Heart right ventricle (tissue), 16 donors: ENCODE measurements around the gene GSTM2. TPM values are rescaled to one million over a fixed set of nuclear protein-coding genes. Genes with fewer than 3 reads are reported as not detected.
"Not testable (repeated sequence)": the region's sequence is repeated elsewhere in the genome, so short reads cannot be mapped to it uniquely, and the experiment has no call there.

Source experiments
- ATAC-seq, 8 donors: fragments of 200-7000 bp; cut with Tn5 transposase; one replicate each; pipeline ENCODE4 v1.9.1; 2020; ENCODE audit warnings: mild to moderate bottlenecking in 8 of 8, moderate library complexity in 8 of 8, moderate number of reproducible peaks in 1 of 8
- DNase-seq, 2 donors: peaks; one replicate each; pipeline ENCODE4 v3.0.0-alpha.2; 2020
- H3K27ac ChIP-seq, 10 donors: fragments of 200-600 bp; sonication (generic) in 2 of 10; one replicate each; pipeline versions ENCODE4 v1.5.0 to v1.8.0; 2020 to 2022; ENCODE audit warnings: mild to moderate bottlenecking in 3 of 10
- H3K27me3 ChIP-seq, 7 donors: fragments of 200-600 bp; one replicate each; pipeline ENCODE4 v1.8.0; 2021 to 2022; ENCODE audit warnings: mild to moderate bottlenecking in 2 of 7
- H3K36me3 ChIP-seq, 9 donors: fragments of 200-600 bp; sonication (generic) in 1 of 9; one replicate each; pipeline versions ENCODE4 v1.5.0 to v1.8.0; 2020 to 2022; ENCODE audit warnings: mild to moderate bottlenecking in 2 of 9
- H3K4me1 ChIP-seq, 9 donors: fragments of 200-600 bp; sonication (generic) in 1 of 9; one replicate each; pipeline versions ENCODE4 v1.5.0 to v1.8.0; 2020 to 2022; ENCODE audit warnings: mild to moderate bottlenecking in 4 of 9
- H3K4me3 ChIP-seq, 10 donors: fragments of 200-600 bp; sonication (generic) in 2 of 10; one replicate each; pipeline versions ENCODE4 v1.5.0 to v1.8.0; 2020 to 2022; ENCODE audit warnings: mild to moderate bottlenecking in 7 of 10, moderate library complexity in 2 of 10
- H3K9me3 ChIP-seq, 11 donors: fragments of 200-600 bp in 10 of 11; sonication (generic) in 2 of 11; one replicate each; pipeline versions ENCODE4 v1.5.0 to v1.8.0; 2013 to 2022; ENCODE audit warnings: mild to moderate bottlenecking in 2 of 11, control low read depth in 1 of 11, moderate library complexity in 1 of 11
- WGBS, 2 donors: extraction: QIAGEN DNeasy Blood & Tissue Kit; methylation state at CpG; one replicate each; pipeline ENCODE4 v1.1.7; 2013; ENCODE audit warnings: inconsistent platforms in 1 of 2; 5-methylcytosine and 5-hydroxymethylcytosine counted together
- intact Hi-C, 10 donors: fragments of 100-400 bp; cut with DNase I; formaldehyde crosslinking; loops; one replicate each; pipeline versions ENCODE4 v1.11.1 to v1.14.2; 2022
- polyA plus RNA-seq, 2 donors: library from polyadenylated mRNA; stranded (reverse); fragments of 200-250 nt; gene quantifications; one replicate each; pipeline ENCODE4 v1.2.3, GENCODE V29; 2013
- total RNA-seq, 10 donors: library from RNA; stranded (reverse); fragmentation: NEBNext Ultra II Directional in 3 of 10; extraction: Animal tissue kit (Norgen Biotek cat#: 25700) in 3 of 10; gene quantifications; one replicate each; pipeline versions ENCODE4 v1.2.1 to v1.2.4, GENCODE V29; 2021 to 2023
- TF ChIP-seq, protein P1 (sequence below), 9 donors: fragments of 200-600 bp; sonication (generic) in 2 of 9; IDR thresholded peaks; one replicate each; pipeline versions ENCODE4 v1.5.0 to v1.8.0; 2021 to 2022; ENCODE audit warnings: antibody characterized with exemption in 9 of 9, mild to moderate bottlenecking in 5 of 9, moderate library complexity in 1 of 9
- donor health status: Arrhythmogenic right ventricular cardiomyopathy.
- donor health status: ischemic (EF 13 %, LVEDD 7.1; RV severe dilation, severe dysfunction).
- donor health status: healthy with polysubstance abuse.
- donor health status: DM: no; HTN: yes; CAD: no.
- donor health status: DM: no; HTN: no; CAD: no.
- donor health status: ischemic (EF 25% LVEDD 6.9; RV normal size, moderate dysfunction).
- donor health status: ischemic (EF 25% LVEDD 5.7; RV mildly dilated, moderate dysfunction).
- donor health status: healthy.
- donor health status: DM: yes; HTN: yes; CAD: no.
- donor health status: Ischemic cardiomyopathy.
- donor health status: ischemic (EF 35%, LVEDD 5.7; RV mildly dilated, moderate dysfunction).
- donor health status: nonischemic (EF 11% LVEDD 7.7; RV severe dilation, severe dysfunction).
- donor health status: DM: yes; HTN: yes; CAD: no.
- donor health status: PGD.
- donor health status: ischemic (EF 29% LVEDD 5.4; RV normal size, mild dysfunction).
- donor health status: nonischemic (EF 23%, LVEDD 6.1; RV moderate dilation, normal function).

GSTM2 gene
- total and polyA plus RNA-seq, 12 donors, result 23.1 to 113 (median 68.1) TPM

DNA sequence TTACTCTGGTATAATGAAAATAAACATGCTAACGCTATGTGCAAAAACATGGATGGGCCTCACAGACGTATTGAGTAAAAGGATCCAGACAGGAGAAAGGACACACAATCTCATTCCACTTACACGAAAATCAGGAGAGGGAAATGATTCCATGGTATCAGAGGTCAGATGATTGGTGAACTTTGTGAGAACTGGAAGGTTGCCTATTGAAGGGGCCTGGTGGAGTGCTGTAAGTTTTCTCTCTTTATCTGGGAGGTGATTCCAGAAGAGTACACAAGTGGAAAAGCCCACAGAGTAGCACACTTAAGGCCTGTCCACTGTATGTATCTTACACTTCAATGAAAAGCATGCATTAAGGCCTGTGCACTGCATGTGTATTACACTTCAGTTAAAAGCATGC, 9.6 kb downstream of the GSTM2 start:
- Histone ChIP-seq H3K4me3 (no peak overlapping the region), H3K27me3 (no peaks in the 10 kb centered on the region), H3K36me3 (peaks cover 0 to 10% (median 0%) of the 10 kb centered on the region in 9 donors), H3K9me3 (no peaks in the 10 kb centered on the region), H3K27ac (no peak overlapping the region), H3K4me1 (no peaks in the 10 kb centered on the region)
- WGBS, 2 donors, result 58 to 68% methylated on average over 3 of the region's 3 CpGs
- no peak for DNase-seq
- intact Hi-C loops, result no loop called here
- ATAC-seq, result no peak
- TF ChIP-seq, protein P1, sequence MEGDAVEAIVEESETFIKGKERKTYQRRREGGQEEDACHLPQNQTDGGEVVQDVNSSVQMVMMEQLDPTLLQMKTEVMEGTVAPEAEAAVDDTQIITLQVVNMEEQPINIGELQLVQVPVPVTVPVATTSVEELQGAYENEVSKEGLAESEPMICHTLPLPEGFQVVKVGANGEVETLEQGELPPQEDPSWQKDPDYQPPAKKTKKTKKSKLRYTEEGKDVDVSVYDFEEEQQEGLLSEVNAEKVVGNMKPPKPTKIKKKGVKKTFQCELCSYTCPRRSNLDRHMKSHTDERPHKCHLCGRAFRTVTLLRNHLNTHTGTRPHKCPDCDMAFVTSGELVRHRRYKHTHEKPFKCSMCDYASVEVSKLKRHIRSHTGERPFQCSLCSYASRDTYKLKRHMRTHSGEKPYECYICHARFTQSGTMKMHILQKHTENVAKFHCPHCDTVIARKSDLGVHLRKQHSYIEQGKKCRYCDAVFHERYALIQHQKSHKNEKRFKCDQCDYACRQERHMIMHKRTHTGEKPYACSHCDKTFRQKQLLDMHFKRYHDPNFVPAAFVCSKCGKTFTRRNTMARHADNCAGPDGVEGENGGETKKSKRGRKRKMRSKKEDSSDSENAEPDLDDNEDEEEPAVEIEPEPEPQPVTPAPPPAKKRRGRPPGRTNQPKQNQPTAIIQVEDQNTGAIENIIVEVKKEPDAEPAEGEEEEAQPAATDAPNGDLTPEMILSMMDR (IDR thresholded peaks at IDR 0.05), result no peak

- H3K4me1 ChIP-seq, H3K9me3 ChIP-seq, ATAC-seq, DNase-seq, H3K27me3 ChIP-seq, intact Hi-C loops, H3K36me3 ChIP-seq, H3K4me3 ChIP-seq, H3K27ac ChIP-seq: not testable (repeated sequence)
- WGBS, 2 donors, result 87 to 88% methylated on average over 2 of the region's 2 CpGs
Measured at GRCh38 chr1:109678637-109679036, 10.8 kb downstream of the GSTM2 start.

DNA sequence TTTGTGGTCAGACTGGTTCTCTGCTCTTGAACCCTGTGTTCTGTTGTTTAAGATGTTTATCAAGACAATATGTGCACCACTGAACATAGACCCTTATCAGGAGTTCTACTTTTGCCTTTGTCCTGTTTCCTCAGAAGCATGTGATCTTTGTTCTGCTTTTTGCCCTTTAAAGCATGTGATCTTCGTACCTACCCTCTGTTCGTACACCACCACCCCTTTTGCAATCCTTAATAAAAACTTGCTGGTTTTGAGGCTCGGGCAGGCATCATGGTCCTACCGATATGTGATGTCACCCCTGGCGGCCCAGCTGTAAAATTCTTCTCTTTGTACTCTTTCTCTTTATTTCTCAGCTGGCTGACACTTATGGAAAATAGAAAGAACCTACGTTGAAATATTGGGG, 16.9 kb downstream of the GSTM2 start:
- not testable (repeated sequence) for DNase-seq, H3K27ac ChIP-seq, H3K27me3 ChIP-seq, ATAC-seq, H3K4me3 ChIP-seq, H3K9me3 ChIP-seq, H3K36me3 ChIP-seq
- intact Hi-C loops, result loop anchor here in 5 of 10 donors (5.0 kb wide), 2 partner anchors 37 to 42 kb away; no protein-coding TSS in a partner anchor
- H3K4me1 ChIP-seq, result peaks cover 0 to 18% (median 0%) of the 10 kb centered on the region in 9 donors
- WGBS, 2 donors, result 94% methylated on average over 6 of the region's 6 CpGs; no CpG with 5 or more reads in 1 of the 2 donors

- H3K36me3 ChIP-seq, H3K9me3 ChIP-seq, H3K27ac ChIP-seq, DNase-seq, H3K4me3 ChIP-seq, H3K27me3 ChIP-seq: not testable (repeated sequence)
- peaks cover 0 to 23% (median 0%) of the 10 kb centered on the region in 9 donors for H3K4me1 ChIP-seq
- WGBS, 2 donors, result 69% methylated on average over 1 of the region's 1 CpG; no CpG with 5 or more reads in 1 of the 2 donors
- intact Hi-C loops, result loop anchor here in 5 of 10 donors (5.0 kb wide), 2 partner anchors 38 to 43 kb away; no protein-coding TSS in a partner anchor
- ATAC-seq, result peak in 1 of 8 donors; percentile 10
Measured at GRCh38 chr1:109685399-109685798, 17.5 kb downstream of the GSTM2 start.

- 94% methylated on average over 4 of the region's 4 CpGs; no CpG with 5 or more reads in 1 of the 2 donors for WGBS, 2 donors
- not testable (repeated sequence) for H3K27me3 ChIP-seq, H3K36me3 ChIP-seq, H3K4me3 ChIP-seq, H3K27ac ChIP-seq, ATAC-seq, H3K9me3 ChIP-seq, DNase-seq
- intact Hi-C loops, result loop anchor here in 5 of 10 donors (5.0 kb wide), 2 partner anchors 39 to 44 kb away; no protein-coding TSS in a partner anchor
- peaks cover 0 to 25% (median 0%) of the 10 kb centered on the region in 9 donors for H3K4me1 ChIP-seq
Measured at GRCh38 chr1:109685890-109686289, 18.0 kb downstream of the GSTM2 start.

GRCh38 chr1:109687109-109687508, 19.3 kb downstream of the GSTM2 start:
- peak in 4 of 8 donors; percentile 24 to 54 (median 46) for ATAC-seq
- DNase-seq, H3K27me3 ChIP-seq, H3K36me3 ChIP-seq, H3K9me3 ChIP-seq: not testable (repeated sequence)
- intact Hi-C loops, result loop anchor here in 5 of 10 donors (5.0 kb wide), 2 partner anchors 40 to 45 kb away; no protein-coding TSS in a partner anchor
- Histone ChIP-seq H3K4me1 (peaks cover 0 to 38% (median 0%) of the 10 kb centered on the region in 9 donors), H3K27ac (peak overlapping the region in 5 of 10 donors; percentile 58 to 90 (median 80)), H3K4me3 (peak overlapping the region in 4 of 10 donors; percentile 62 to 66 (median 64))
- WGBS, 2 donors, result 21 to 38% methylated on average over 2 to 11 of the region's 11 CpGs
